Raji (cell line): ENCODE measurements around the gene MEGF8.

Experiments
- POLR2A ChIP-seq: IDR thresholded peaks from 2 replicates; pipeline ENCODE4 v1.6.1; 2011; ENCODE audit warnings: low read depth, low read length, control low read depth; ENCODE audit not compliant: insufficient read depth

Gene MEGF8

DNA sequence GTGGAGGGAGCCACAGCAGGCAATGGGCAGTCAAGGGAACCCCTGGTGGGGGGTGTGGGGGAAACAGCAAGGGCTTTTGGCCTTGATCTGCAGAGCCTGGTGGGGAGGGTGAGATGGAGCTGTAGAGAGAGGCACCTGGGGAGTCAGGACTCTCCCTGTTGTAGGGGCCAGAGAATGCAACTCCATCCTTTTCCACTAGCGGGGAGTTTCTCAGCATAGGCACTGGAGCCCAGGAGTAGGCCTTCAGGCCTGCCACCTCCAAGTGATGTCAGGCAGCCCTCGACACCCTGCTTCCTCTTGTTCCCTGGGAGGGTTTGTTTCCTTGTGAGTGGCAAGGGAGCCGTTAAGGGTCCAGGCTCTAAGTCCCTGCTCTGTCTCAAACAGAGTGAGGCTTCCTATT, 25.0 kb downstream of the MEGF8 start:
- no peak for TF ChIP-seq POLR2A

DNA sequence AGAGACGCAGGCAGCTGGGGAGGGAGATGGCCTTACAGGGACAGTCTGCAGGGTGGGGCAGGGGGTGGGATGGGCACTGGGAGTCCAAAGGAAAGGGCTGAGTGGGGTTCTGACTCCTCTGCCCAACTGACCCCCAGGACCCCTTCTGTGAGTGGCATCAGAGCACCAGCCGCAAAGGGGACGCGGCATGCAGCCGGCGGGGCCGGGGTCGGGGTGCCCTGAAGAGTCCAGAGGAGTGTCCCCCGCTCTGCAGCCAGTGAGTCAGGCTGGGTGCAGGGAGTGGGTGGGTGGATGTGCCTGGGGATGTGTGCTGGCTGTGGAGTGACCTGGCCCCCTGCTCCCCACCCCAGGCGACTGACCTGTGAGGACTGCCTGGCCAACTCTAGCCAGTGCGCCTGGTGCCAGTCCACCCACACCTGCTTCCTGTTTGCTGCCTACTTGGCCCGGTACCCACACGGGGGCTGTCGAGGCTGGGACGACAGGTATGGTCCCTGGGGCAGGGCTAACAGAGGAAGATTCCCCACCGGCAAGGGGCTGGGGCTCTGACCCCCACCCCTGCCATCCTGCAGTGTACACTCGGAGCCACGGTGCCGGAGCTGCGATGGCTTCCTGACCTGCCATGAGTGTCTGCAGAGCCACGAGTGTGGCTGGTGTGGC, 25.8 kb downstream of the MEGF8 start:
- TF ChIP-seq POLR2A, result no peak

GRCh38 chr19:42352301-42353259, 27.1 kb downstream of the MEGF8 start:
- no peak for TF ChIP-seq POLR2A

DNA sequence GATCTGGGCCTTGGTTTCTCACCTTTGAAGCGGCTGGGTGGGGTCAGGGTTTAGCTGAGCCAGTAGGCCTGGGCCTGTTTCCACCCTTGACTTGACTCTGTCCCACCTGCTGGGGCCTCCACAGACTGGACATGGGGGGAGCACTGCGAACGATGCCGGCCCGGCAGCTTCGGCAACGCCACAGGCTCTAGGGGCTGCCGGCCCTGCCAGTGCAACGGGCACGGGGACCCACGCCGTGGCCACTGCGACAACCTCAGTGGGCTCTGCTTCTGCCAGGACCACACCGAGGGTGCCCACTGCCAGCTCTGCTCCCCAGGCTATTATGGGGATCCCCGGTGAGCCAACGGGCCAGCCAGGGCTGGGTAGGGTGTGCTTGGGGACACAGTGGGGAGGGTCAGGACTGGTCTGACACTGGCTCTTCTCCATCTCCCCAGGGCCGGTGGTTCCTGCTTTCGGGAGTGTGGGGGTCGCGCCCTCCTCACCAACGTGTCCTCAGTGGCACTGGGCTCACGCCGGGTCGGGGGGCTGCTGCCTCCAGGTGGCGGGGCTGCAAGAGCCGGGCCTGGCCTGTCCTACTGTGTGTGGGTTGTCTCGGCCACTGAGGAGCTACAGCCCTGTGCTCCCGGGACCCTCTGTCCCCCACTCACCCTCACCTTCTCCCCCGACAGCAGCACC, 28.0 kb downstream of the MEGF8 start:
- no peak for TF ChIP-seq POLR2A

GRCh38 chr19:42355896-42356295, 30.5 kb downstream of the MEGF8 start:
- TF ChIP-seq POLR2A, result no peak

- TF ChIP-seq POLR2A, result no peak
Measured at GRCh38 chr19:42356686-42357085, 31.3 kb downstream of the MEGF8 start.

DNA sequence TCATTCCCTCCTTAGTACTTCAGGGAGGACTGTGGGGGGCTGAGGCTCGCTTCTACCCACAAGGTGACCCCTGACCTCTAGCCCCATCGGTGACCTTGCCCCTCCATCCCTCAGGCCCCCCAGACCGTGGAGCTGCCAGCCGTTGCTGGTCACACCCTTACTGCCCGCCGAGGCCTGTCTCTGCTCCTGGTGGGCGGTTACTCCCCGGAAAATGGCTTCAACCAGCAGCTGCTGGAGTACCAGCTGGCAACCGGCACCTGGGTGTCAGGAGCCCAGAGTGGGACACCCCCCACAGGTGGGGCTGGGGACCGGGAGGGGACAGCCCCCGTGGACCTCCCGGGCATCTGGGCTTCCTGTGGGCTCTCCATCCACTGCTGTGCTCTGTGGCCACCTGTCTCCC, 31.9 kb downstream of the MEGF8 start:
- TF ChIP-seq POLR2A, result no peak

DNA sequence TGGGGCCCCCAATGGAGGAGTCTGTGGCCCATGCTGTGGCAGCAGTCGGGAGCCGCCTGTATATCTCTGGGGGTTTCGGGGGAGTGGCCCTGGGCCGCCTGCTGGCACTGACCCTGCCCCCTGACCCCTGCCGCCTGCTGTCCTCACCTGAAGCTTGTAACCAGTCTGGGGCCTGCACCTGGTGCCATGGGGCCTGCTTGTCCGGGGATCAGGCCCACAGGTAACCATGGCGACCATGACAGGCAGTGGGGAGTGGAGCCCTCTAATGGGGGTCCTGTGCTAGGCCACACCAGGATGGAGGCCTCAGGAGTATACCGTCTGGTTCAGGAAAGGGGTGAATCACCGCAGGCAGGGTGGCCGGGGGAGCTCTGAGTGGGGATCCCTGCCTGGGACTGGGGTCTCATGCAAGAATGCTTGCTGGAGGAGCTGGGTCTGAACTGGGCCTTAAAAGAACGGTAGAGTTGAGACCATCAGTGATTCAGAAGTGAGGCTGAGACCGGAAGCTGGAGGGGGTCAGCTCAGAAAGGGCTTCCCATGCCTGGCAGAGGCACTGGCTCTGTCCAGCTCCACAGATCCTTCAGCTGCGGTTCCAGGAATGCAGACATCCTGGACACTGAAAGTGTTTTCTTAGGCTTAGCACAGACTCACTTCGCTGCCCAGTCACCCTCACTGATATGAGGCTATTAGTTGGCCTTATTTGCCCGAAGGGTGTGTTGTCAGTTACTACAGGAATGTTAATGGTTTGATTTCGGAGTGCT, 35.5 kb downstream of the MEGF8 start:
- TF ChIP-seq POLR2A, result no peak

GRCh38 chr19:42361545-42361910, 36.1 kb downstream of the MEGF8 start:
- TF ChIP-seq POLR2A, result no peak

GRCh38 chr19:42362342-42362741, 36.9 kb downstream of the MEGF8 start:
- TF ChIP-seq POLR2A, result no peak

- TF ChIP-seq POLR2A, result no peak
Measured at GRCh38 chr19:42362891-42363440, 37.5 kb downstream of the MEGF8 start.

GRCh38 chr19:42363614-42364346, 38.3 kb downstream of the MEGF8 start:
- TF ChIP-seq POLR2A, result no peak

DNA sequence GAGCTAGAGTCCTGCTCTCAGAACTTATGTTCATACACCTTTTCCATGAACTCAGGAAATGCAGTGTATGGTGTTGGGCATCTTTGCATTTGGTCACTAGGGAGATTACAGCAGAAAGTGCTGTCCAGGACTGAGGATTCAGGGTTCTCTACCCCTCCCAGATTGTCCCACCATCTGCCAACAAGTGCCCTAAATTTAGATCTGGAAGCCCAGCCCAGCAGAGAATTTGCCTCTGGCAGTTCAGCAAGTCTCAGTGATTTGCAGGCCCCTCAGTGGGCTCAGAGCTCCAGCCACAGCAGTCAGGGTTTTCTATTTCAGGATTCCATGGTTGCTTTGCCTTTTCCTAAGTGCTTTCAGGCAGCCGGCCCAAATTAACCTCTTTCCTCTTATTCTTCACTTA, 41.2 kb downstream of the MEGF8 start:
- no peak for TF ChIP-seq POLR2A

DNA sequence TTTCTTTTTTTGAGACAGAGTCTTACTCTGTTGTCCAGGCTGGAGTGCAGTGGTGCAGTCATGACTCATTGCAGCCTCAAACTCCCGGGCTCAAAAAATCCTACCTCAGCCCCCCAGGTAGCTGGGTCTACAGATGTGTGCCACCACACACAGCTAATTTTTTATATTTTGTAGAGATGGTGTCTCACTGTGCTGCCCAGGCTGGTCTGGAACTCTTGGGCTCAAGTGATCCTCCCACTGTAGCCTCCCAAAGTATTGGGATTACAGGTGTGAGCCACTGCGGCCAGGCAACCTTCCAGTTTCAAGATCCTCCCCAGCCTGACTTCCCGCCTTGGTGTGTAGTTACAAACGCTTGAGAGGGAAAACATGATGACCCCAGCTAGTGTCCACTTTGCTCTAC, 42.5 kb downstream of the MEGF8 start:
- TF ChIP-seq POLR2A, result no peak
